ENCODE results near the gene TDRD12. TPM values are rescaled to one million over a fixed set of nuclear protein-coding genes. Genes with fewer than 3 reads are reported as not detected.

Gene TDRD12
- total RNA-seq, 1 donor from 2014 or later, result 0.18 TPM

- Mint-ChIP-seq H3K4me1 (ENCODE audit: low read depth) (peaks cover 14% of the 10 kb centered on the region), H3K9me3 (no peaks in the 10 kb centered on the region), H3K36me3 (ENCODE audit: low read depth) (no peaks in the 10 kb centered on the region), H3K4me3 (no peak overlapping the region), H3K27ac (no peak overlapping the region), H3K27me3 (ENCODE audit: insufficient read depth) (peaks cover 5% of the 10 kb centered on the region)
- intact Hi-C loops (cut with micrococcal nuclease), result no loop called here
- DNase-seq (ENCODE audit: low spot score), result no peak
These were observed 88.7 kb downstream of the TDRD12 start for GRCh38 chr19:32808236-32808635.

- intact Hi-C loops (cut with micrococcal nuclease), result loop anchor here (1.0 kb wide), 1 partner anchor 15 kb away; no protein-coding TSS in a partner anchor
- no peak for DNase-seq (ENCODE audit: low spot score)
- H3K36me3 Mint-ChIP-seq (ENCODE audit: low read depth), result no peaks in the 10 kb centered on the region
- H3K9me3 Mint-ChIP-seq, result no peaks in the 10 kb centered on the region
- H3K4me3 Mint-ChIP-seq, result no peak overlapping the region
- peaks cover 14% of the 10 kb centered on the region for H3K4me1 Mint-ChIP-seq (ENCODE audit: low read depth)
- H3K27me3 Mint-ChIP-seq (ENCODE audit: insufficient read depth), result peaks cover 5% of the 10 kb centered on the region
- no peak overlapping the region for H3K27ac Mint-ChIP-seq
These were observed 89.7 kb downstream of the TDRD12 start for GRCh38 chr19:32809254-32809653.

- no peak for DNase-seq (ENCODE audit: low spot score)
- intact Hi-C loops (cut with micrococcal nuclease), result loop anchor here (1.0 kb wide), 1 partner anchor 15 kb away; no protein-coding TSS in a partner anchor
- no peaks in the 10 kb centered on the region for H3K36me3 Mint-ChIP-seq (ENCODE audit: low read depth)
- peaks cover 14% of the 10 kb centered on the region for H3K4me1 Mint-ChIP-seq (ENCODE audit: low read depth)
- no peak overlapping the region for H3K27ac Mint-ChIP-seq
- no peak overlapping the region for H3K4me3 Mint-ChIP-seq
- no peaks in the 10 kb centered on the region for H3K9me3 Mint-ChIP-seq
- H3K27me3 Mint-ChIP-seq (ENCODE audit: insufficient read depth), result peaks cover 5% of the 10 kb centered on the region
These were observed 90.2 kb downstream of the TDRD12 start for GRCh38 chr19:32809754-32810153.

GRCh38 chr19:32810452-32810851, 90.9 kb downstream of the TDRD12 start:
- H3K4me3 Mint-ChIP-seq, result no peak overlapping the region
- no peaks in the 10 kb centered on the region for H3K9me3 Mint-ChIP-seq
- intact Hi-C loops (cut with micrococcal nuclease), result no loop called here
- DNase-seq (ENCODE audit: low spot score), result no peak
- no peak overlapping the region for H3K27ac Mint-ChIP-seq
- H3K36me3 Mint-ChIP-seq (ENCODE audit: low read depth), result no peaks in the 10 kb centered on the region
- peaks cover 5% of the 10 kb centered on the region for H3K27me3 Mint-ChIP-seq (ENCODE audit: insufficient read depth)
- peaks cover 14% of the 10 kb centered on the region for H3K4me1 Mint-ChIP-seq (ENCODE audit: low read depth)

- H3K27ac Mint-ChIP-seq, result no peak overlapping the region
- no peaks in the 10 kb centered on the region for H3K36me3 Mint-ChIP-seq (ENCODE audit: low read depth)
- peaks cover 14% of the 10 kb centered on the region for H3K4me1 Mint-ChIP-seq (ENCODE audit: low read depth)
- peaks cover 5% of the 10 kb centered on the region for H3K27me3 Mint-ChIP-seq (ENCODE audit: insufficient read depth)
- no peak overlapping the region for H3K4me3 Mint-ChIP-seq
- DNase-seq (ENCODE audit: low spot score), result no peak
- no peaks in the 10 kb centered on the region for H3K9me3 Mint-ChIP-seq
- intact Hi-C loops (cut with micrococcal nuclease), result no loop called here
These were observed 91.6 kb downstream of the TDRD12 start for GRCh38 chr19:32811151-32811550.

- Mint-ChIP-seq H3K4me3 (no peak overlapping the region), H3K4me1 (ENCODE audit: low read depth) (peaks cover 14% of the 10 kb centered on the region), H3K27ac (no peak overlapping the region), H3K9me3 (no peaks in the 10 kb centered on the region), H3K36me3 (ENCODE audit: low read depth) (no peaks in the 10 kb centered on the region), H3K27me3 (ENCODE audit: insufficient read depth) (peaks cover 5% of the 10 kb centered on the region)
- no peak for DNase-seq (ENCODE audit: low spot score)
- intact Hi-C loops (cut with micrococcal nuclease), result no loop called here
These were observed 92.5 kb downstream of the TDRD12 start for GRCh38 chr19:32812036-32812435.

GRCh38 chr19:32812571-32812970, 93.0 kb downstream of the TDRD12 start:
- intact Hi-C loops (cut with micrococcal nuclease), result no loop called here
- Mint-ChIP-seq H3K36me3 (ENCODE audit: low read depth) (no peaks in the 10 kb centered on the region), H3K4me3 (no peak overlapping the region), H3K4me1 (ENCODE audit: low read depth) (peaks cover 14% of the 10 kb centered on the region), H3K27me3 (ENCODE audit: insufficient read depth) (peaks cover 9% of the 10 kb centered on the region), H3K27ac (no peak overlapping the region), H3K9me3 (no peaks in the 10 kb centered on the region)
- no peak for DNase-seq (ENCODE audit: low spot score)

- intact Hi-C loops (cut with micrococcal nuclease), result no loop called here
- H3K4me1 Mint-ChIP-seq (ENCODE audit: low read depth), result peaks cover 14% of the 10 kb centered on the region
- no peak overlapping the region for H3K27ac Mint-ChIP-seq
- peaks cover 12% of the 10 kb centered on the region for H3K27me3 Mint-ChIP-seq (ENCODE audit: insufficient read depth)
- H3K36me3 Mint-ChIP-seq (ENCODE audit: low read depth), result no peaks in the 10 kb centered on the region
- H3K9me3 Mint-ChIP-seq, result no peaks in the 10 kb centered on the region
- no peak overlapping the region for H3K4me3 Mint-ChIP-seq
- DNase-seq (ENCODE audit: low spot score), result no peak
These were observed 94.4 kb downstream of the TDRD12 start for GRCh38 chr19:32813862-32814425.

GRCh38 chr19:32814624-32815023, 95.1 kb downstream of the TDRD12 start:
- Mint-ChIP-seq H3K36me3 (ENCODE audit: low read depth) (no peaks in the 10 kb centered on the region), H3K4me1 (ENCODE audit: low read depth) (peaks cover 8% of the 10 kb centered on the region), H3K9me3 (no peaks in the 10 kb centered on the region), H3K4me3 (no peak overlapping the region), H3K27ac (no peak overlapping the region), H3K27me3 (ENCODE audit: insufficient read depth) (peaks cover 9% of the 10 kb centered on the region)
- intact Hi-C loops (cut with micrococcal nuclease), result no loop called here
- DNase-seq (ENCODE audit: low spot score), result no peak

- no peaks in the 10 kb centered on the region for H3K36me3 Mint-ChIP-seq (ENCODE audit: low read depth)
- H3K4me1 Mint-ChIP-seq (ENCODE audit: low read depth), result no peaks in the 10 kb centered on the region
- no peaks in the 10 kb centered on the region for H3K9me3 Mint-ChIP-seq
- no peak overlapping the region for H3K27ac Mint-ChIP-seq
- peaks cover 7% of the 10 kb centered on the region for H3K27me3 Mint-ChIP-seq (ENCODE audit: insufficient read depth)
- intact Hi-C loops (cut with micrococcal nuclease), result no loop called here
- no peak for DNase-seq (ENCODE audit: low spot score)
- H3K4me3 Mint-ChIP-seq, result no peak overlapping the region
These were observed 97.1 kb downstream of the TDRD12 start for GRCh38 chr19:32816555-32817099.

- Mint-ChIP-seq H3K9me3 (no peaks in the 10 kb centered on the region), H3K4me3 (no peak overlapping the region), H3K27ac (no peak overlapping the region), H3K4me1 (ENCODE audit: low read depth) (no peaks in the 10 kb centered on the region), H3K27me3 (ENCODE audit: insufficient read depth) (peaks cover 13% of the 10 kb centered on the region), H3K36me3 (ENCODE audit: low read depth) (no peaks in the 10 kb centered on the region)
- no peak for DNase-seq (ENCODE audit: low spot score)
- intact Hi-C loops (cut with micrococcal nuclease), result no loop called here
These were observed 98.3 kb downstream of the TDRD12 start for GRCh38 chr19:32817569-32818476.

GRCh38 chr19:32818536-32818935, 99.0 kb downstream of the TDRD12 start:
- H3K9me3 Mint-ChIP-seq, result no peaks in the 10 kb centered on the region
- intact Hi-C loops (cut with micrococcal nuclease), result no loop called here
- H3K27me3 Mint-ChIP-seq (ENCODE audit: insufficient read depth), result peaks cover 15% of the 10 kb centered on the region
- no peak overlapping the region for H3K27ac Mint-ChIP-seq
- no peaks in the 10 kb centered on the region for H3K36me3 Mint-ChIP-seq (ENCODE audit: low read depth)
- no peak for DNase-seq (ENCODE audit: low spot score)
- no peaks in the 10 kb centered on the region for H3K4me1 Mint-ChIP-seq (ENCODE audit: low read depth)
- no peak overlapping the region for H3K4me3 Mint-ChIP-seq
